ENCODE results near the gene TNFRSF6B. TPM values are rescaled to one million over a fixed set of nuclear protein-coding genes. Genes with fewer than 3 reads are reported as not detected.
A peak's percentile ranks its signal among the peaks of the same experiment; 100 is the strongest.

TNFRSF6B gene
- polyA plus RNA-seq, 1 of the 3 experiments (the other 2 are of a cell fraction): 9.4 TPM

DNA sequence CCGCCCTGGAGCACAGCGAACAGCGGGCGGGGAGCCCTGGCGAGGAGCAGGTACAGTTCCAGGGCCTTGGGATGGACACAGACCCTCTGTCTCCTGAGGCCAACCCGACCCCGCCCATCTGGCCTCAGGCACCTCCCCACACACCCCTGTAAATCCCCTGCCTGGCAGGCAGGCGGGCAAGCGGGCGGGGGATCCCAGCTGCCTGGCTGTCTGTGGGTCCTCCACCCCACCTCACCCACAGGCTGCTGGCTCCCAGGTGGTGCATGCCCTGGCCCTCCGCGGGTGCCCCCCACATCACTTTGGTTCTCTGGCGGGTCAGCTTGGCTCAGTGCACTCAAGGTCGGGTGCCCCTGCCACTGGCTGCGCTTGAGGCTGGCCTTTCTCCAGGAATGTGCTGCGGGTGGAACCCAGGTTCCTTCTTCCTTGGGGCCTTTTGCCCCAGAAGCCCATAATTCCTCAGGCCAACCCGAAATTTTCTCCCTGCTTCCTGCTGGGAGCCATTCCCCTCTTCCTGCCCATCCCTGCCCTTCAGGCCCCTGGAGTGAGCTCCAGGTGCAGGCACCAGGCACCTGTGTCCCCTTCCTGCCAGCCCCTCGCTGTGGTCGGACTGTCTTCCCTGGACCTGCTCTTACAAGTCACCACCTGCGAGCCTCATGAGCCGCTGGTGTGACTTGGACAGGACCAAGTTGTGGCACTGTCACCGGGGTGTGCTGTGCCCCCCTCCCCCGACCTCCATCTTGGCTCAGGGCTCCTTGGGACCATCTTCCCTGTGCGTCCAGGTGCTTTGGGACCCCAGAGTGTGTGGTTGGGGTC, 5.3 kb upstream of the TNFRSF6B start:
- Histone ChIP-seq H3K9ac (no peak overlapping the region), H4K20me1 (ENCODE audit: insufficient read depth) (no peaks in the 10 kb centered on the region), H3F3A (replicated peaks; ENCODE audit: insufficient read depth) (no peaks in the 10 kb centered on the region), H3K4me2 (no peak overlapping the region), H2AFZ (ENCODE audit: low read depth) (no peak overlapping the region), H3K27me3 (ENCODE audit: insufficient read depth) (no peaks in the 10 kb centered on the region), H3K36me3 (replicated peaks in 1 of 2; ENCODE audit: control insufficient read depth in 1 of 2, insufficient read depth in 2 of 2, low read length in 1 of 2) (peaks cover 0 to 9% of the 10 kb centered on the region in 2 experiments), H3K4me1 (ENCODE audit: control insufficient read depth in 1 of 2, insufficient read depth in 2 of 2, low read depth in 1 of 2, low read length in 1 of 2) (peaks cover 0 to 2% of the 10 kb centered on the region in 2 experiments; a peak in 1 of 4 replicates), H3K79me2 (ENCODE audit: insufficient read depth) (no peaks in the 10 kb centered on the region), H3K4me3 (ENCODE audit: low read depth in 2 of 2, low read length in 1 of 2) (no peak overlapping the region), H3K9me3 (no peaks in the 10 kb centered on the region), H3K27ac (ENCODE audit: low read depth in 2 of 2, low read length in 1 of 2) (no peak overlapping the region), H3K9me2 (no peaks in the 10 kb centered on the region)
- CTCF ChIA-PET: no interaction called here
- peak; percentile 51 for DNase-seq
- WGBS (ENCODE audit: low lambda C conversion rate): 89% methylated on average over 8 of the region's 24 CpGs
- POLR2A ChIA-PET: no interaction called here
- TF ChIP-seq FOSL2 (IDR thresholded peaks at IDR 0.05; ENCODE audit: borderline replicate concordance, low read depth): no peak
- TF ChIP-seq MXI1 (IDR thresholded peaks at IDR 0.05; ENCODE audit: low read depth, low read length): no peak
- TF ChIP-seq POLR2AphosphoS5 (IDR thresholded peaks at IDR 0.05; ENCODE audit: low read depth, low read length): no peak
- no peak for TF ChIP-seq JUND (IDR thresholded peaks at IDR 0.05)
- TF ChIP-seq, protein P1, sequence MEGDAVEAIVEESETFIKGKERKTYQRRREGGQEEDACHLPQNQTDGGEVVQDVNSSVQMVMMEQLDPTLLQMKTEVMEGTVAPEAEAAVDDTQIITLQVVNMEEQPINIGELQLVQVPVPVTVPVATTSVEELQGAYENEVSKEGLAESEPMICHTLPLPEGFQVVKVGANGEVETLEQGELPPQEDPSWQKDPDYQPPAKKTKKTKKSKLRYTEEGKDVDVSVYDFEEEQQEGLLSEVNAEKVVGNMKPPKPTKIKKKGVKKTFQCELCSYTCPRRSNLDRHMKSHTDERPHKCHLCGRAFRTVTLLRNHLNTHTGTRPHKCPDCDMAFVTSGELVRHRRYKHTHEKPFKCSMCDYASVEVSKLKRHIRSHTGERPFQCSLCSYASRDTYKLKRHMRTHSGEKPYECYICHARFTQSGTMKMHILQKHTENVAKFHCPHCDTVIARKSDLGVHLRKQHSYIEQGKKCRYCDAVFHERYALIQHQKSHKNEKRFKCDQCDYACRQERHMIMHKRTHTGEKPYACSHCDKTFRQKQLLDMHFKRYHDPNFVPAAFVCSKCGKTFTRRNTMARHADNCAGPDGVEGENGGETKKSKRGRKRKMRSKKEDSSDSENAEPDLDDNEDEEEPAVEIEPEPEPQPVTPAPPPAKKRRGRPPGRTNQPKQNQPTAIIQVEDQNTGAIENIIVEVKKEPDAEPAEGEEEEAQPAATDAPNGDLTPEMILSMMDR (IDR thresholded peaks at IDR 0.05): no peak
- no peak for TF ChIP-seq FOXM1 (IDR thresholded peaks at IDR 0.05; ENCODE audit: low read depth)
- no peak for TF ChIP-seq EP300 (IDR thresholded peaks at IDR 0.05; ENCODE audit: borderline replicate concordance in 1 of 2, low read depth in 1 of 2, low read length in 1 of 2)
- no peak for TF ChIP-seq NRF1 (IDR thresholded peaks at IDR 0.05; ENCODE audit: low read depth, low read length)
- TF ChIP-seq, protein P2, sequence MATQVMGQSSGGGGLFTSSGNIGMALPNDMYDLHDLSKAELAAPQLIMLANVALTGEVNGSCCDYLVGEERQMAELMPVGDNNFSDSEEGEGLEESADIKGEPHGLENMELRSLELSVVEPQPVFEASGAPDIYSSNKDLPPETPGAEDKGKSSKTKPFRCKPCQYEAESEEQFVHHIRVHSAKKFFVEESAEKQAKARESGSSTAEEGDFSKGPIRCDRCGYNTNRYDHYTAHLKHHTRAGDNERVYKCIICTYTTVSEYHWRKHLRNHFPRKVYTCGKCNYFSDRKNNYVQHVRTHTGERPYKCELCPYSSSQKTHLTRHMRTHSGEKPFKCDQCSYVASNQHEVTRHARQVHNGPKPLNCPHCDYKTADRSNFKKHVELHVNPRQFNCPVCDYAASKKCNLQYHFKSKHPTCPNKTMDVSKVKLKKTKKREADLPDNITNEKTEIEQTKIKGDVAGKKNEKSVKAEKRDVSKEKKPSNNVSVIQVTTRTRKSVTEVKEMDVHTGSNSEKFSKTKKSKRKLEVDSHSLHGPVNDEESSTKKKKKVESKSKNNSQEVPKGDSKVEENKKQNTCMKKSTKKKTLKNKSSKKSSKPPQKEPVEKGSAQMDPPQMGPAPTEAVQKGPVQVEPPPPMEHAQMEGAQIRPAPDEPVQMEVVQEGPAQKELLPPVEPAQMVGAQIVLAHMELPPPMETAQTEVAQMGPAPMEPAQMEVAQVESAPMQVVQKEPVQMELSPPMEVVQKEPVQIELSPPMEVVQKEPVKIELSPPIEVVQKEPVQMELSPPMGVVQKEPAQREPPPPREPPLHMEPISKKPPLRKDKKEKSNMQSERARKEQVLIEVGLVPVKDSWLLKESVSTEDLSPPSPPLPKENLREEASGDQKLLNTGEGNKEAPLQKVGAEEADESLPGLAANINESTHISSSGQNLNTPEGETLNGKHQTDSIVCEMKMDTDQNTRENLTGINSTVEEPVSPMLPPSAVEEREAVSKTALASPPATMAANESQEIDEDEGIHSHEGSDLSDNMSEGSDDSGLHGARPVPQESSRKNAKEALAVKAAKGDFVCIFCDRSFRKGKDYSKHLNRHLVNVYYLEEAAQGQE (IDR thresholded peaks at IDR 0.05; ENCODE audit: low read depth, low read length): no peak
- TF ChIP-seq, protein P3, sequence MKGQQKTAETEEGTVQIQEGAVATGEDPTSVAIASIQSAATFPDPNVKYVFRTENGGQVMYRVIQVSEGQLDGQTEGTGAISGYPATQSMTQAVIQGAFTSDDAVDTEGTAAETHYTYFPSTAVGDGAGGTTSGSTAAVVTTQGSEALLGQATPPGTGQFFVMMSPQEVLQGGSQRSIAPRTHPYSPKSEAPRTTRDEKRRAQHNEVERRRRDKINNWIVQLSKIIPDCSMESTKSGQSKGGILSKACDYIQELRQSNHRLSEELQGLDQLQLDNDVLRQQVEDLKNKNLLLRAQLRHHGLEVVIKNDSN (IDR thresholded peaks at IDR 0.05; ENCODE audit: borderline replicate concordance, low read depth): no peak
- TF ChIP-seq FOXJ3 (CRISPR knock-in tag; IDR thresholded peaks at IDR 0.05): no peak
- TF ChIP-seq RCOR1 (IDR thresholded peaks at IDR 0.05; ENCODE audit: low read length): no peak
- no peak for TF ChIP-seq TEAD4 (IDR thresholded peaks at IDR 0.05; ENCODE audit: borderline replicate concordance, insufficient read depth)

Data from SK-N-SH (cell line).